ENCODE results near the gene PPP1R1C. TPM values are rescaled to one million over a fixed set of nuclear protein-coding genes. Genes with fewer than 3 reads are reported as not detected.

The PPP1R1C gene
- total RNA-seq, 1 experiment from 2014 or later, result 2.0 TPM

DNA sequence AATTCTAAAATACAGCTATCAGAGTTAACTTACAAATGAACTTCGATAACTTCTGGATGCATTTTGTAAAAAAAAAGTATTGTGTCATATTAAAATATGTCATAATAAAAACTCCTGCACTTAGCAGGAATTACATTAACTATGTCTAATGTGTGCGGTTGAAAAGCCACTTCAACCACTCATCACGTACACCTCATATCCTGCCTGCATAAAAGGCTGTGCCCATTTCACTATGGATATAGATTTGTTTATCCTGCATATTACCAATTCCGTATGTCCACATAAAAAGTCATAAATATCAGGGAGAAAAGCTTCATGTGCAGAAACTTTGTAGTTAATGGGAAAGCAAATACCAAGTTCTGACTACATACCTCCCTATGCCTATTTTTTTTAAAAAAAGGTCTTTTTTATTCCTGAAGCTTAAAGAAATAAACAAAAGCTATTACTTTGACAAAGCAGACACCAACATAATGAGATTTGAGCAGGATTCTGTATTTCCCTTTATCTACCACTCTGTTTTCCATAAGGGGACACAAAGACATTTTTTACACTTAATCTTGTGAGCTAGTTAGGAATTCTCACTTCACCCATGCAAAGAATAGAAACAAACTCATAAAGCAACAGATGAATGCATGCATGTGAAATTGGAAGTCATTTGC, 96.1 kb downstream of the PPP1R1C start:
- no TSS peak for BruUV-seq (replicated peaks)
- Mint-ChIP-seq H3K27ac (ENCODE audit: unreplicated experiment) (no peak overlapping the region), H3K9me3 (ENCODE audit: low read depth, unreplicated experiment) (no peaks in the 10 kb centered on the region), H3K27me3 (ENCODE audit: unreplicated experiment) (no peaks in the 10 kb centered on the region), H3K4me3 (ENCODE audit: low read depth, unreplicated experiment) (no peak overlapping the region), H3K36me3 (ENCODE audit: insufficient read depth, unreplicated experiment) (no peaks in the 10 kb centered on the region), H3K4me1 (ENCODE audit: low read depth, unreplicated experiment) (no peaks in the 10 kb centered on the region)
- CTCF ChIA-PET, result interaction anchor here (0.8 kb wide), 1 partner anchor 164 kb away, joined by 3 read pairs; no protein-coding TSS in a partner anchor
- no peak for DNase-seq
- intact Hi-C loops (cut with micrococcal nuclease; ENCODE audit: unreplicated experiment), result no loop called here
- TF ChIP-seq, protein P1, sequence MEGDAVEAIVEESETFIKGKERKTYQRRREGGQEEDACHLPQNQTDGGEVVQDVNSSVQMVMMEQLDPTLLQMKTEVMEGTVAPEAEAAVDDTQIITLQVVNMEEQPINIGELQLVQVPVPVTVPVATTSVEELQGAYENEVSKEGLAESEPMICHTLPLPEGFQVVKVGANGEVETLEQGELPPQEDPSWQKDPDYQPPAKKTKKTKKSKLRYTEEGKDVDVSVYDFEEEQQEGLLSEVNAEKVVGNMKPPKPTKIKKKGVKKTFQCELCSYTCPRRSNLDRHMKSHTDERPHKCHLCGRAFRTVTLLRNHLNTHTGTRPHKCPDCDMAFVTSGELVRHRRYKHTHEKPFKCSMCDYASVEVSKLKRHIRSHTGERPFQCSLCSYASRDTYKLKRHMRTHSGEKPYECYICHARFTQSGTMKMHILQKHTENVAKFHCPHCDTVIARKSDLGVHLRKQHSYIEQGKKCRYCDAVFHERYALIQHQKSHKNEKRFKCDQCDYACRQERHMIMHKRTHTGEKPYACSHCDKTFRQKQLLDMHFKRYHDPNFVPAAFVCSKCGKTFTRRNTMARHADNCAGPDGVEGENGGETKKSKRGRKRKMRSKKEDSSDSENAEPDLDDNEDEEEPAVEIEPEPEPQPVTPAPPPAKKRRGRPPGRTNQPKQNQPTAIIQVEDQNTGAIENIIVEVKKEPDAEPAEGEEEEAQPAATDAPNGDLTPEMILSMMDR (IDR thresholded peaks at IDR 0.05; ENCODE audit: unreplicated experiment), result no peak

DNA sequence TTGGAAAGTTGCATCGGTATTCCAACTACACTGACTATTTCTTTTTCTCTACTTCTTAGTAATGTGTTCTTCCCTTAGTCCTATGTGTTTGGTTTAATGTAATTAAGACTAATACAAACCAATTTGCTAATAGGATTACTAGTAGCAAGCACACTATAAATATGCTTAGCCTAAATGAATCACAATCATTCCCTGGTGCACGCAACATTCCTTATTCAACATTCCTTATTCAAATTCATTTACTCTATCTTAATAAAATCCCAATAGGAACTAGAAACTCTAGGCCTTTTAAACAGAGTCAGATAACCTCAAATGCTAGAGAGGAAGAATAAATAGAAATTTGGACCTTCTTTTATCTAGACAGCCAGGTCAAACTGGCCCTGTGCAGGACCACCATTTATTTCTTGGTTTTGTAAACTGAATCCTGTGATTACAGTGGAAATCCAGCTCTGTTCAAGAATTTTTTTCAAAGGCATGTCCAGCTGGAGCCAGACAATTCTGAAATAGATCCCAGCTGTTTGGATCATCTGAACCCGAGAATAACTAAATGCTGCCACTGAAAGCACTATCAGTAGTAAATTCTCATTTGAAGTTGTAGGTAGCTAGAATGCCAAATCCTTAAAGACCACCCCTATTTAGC, 103.1 kb downstream of the PPP1R1C start:
- CTCF ChIA-PET, result no interaction called here
- no TSS peak for BruUV-seq (replicated peaks)
- no peak overlapping the region for H3K4me3 Mint-ChIP-seq (ENCODE audit: low read depth, unreplicated experiment)

DNA sequence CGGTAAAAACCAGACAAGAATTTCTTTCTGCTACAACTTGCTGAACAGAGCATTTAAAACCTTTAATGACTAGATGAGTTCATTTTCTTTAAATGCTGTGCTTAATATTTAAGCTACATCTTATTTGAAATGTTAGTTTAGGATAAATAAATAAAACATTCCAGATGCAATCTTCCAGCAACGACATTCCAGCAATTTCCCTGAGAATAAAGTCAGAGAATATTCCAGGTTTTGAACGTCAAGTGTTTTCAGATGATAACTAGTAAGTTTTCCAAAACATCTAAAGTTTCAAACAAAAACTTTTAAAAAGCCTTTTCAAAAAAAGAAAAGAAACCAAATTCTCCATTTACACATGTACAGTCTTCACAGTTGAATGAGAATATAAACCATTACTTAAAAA, 104.8 kb downstream of the PPP1R1C start:
- H3K4me3 Mint-ChIP-seq (ENCODE audit: low read depth, unreplicated experiment), result no peak overlapping the region
- no peak for DNase-seq
- no peaks in the 10 kb centered on the region for H3K4me1 Mint-ChIP-seq (ENCODE audit: low read depth, unreplicated experiment)
- TF ChIP-seq, protein P1 (IDR thresholded peaks at IDR 0.05; ENCODE audit: unreplicated experiment), result no peak
- no peak overlapping the region for H3K27ac Mint-ChIP-seq (ENCODE audit: unreplicated experiment)
- no peaks in the 10 kb centered on the region for H3K36me3 Mint-ChIP-seq (ENCODE audit: insufficient read depth, unreplicated experiment)
- CTCF ChIA-PET, result no interaction called here
- BruUV-seq (replicated peaks), result no TSS peak
- intact Hi-C loops (cut with micrococcal nuclease; ENCODE audit: unreplicated experiment), result loop anchor here (5.0 kb wide), 1 partner anchor 983 kb away; no protein-coding TSS in a partner anchor
- H3K9me3 Mint-ChIP-seq (ENCODE audit: low read depth, unreplicated experiment), result no peaks in the 10 kb centered on the region
- H3K27me3 Mint-ChIP-seq (ENCODE audit: unreplicated experiment), result no peaks in the 10 kb centered on the region

More for the DNA sequence above, 103.1 kb downstream of the PPP1R1C start:
- no peaks in the 10 kb centered on the region for H3K27me3 Mint-ChIP-seq (ENCODE audit: unreplicated experiment)
- H3K4me1 Mint-ChIP-seq (ENCODE audit: low read depth, unreplicated experiment), result no peaks in the 10 kb centered on the region
- DNase-seq, result no peak
- TF ChIP-seq, protein P1 (IDR thresholded peaks at IDR 0.05; ENCODE audit: unreplicated experiment), result no peak
- intact Hi-C loops (cut with micrococcal nuclease; ENCODE audit: unreplicated experiment), result no loop called here
- H3K9me3 Mint-ChIP-seq (ENCODE audit: low read depth, unreplicated experiment), result no peaks in the 10 kb centered on the region
- H3K36me3 Mint-ChIP-seq (ENCODE audit: insufficient read depth, unreplicated experiment), result no peaks in the 10 kb centered on the region
- no peak overlapping the region for H3K27ac Mint-ChIP-seq (ENCODE audit: unreplicated experiment)

DNA sequence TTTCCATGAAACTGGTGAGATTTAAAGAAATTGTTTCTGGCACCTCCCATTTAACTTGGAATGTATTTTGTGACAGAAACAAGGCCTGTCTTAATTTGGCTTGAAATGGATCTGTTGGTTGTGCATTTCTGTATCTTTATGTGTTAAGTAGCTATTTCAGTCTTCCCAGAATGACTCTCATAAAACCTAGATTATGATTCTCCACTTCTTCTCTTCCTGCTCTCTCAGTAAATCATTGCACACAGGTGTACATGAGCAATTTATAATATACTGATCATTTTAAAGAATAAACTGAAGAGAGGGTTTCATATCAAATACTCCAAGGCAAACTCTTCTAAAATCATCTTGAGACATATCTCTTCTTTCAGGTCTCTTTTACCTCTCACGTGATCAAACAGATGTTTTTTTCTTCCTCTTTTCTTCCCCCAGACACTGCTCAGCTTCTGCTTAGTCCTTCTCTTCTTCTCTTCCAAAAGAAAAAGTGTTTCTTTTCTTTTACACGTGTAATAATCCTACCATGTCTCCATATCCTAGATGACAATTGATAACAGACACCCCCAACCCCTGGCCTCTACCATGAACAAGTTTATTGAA, 112.0 kb downstream of the PPP1R1C start:
- H3K36me3 Mint-ChIP-seq (ENCODE audit: insufficient read depth, unreplicated experiment), result no peaks in the 10 kb centered on the region
- CTCF ChIA-PET, result no interaction called here
- no peaks in the 10 kb centered on the region for H3K27me3 Mint-ChIP-seq (ENCODE audit: unreplicated experiment)
- intact Hi-C loops (cut with micrococcal nuclease; ENCODE audit: unreplicated experiment), result no loop called here
- no peaks in the 10 kb centered on the region for H3K4me1 Mint-ChIP-seq (ENCODE audit: low read depth, unreplicated experiment)
- TF ChIP-seq, protein P1 (IDR thresholded peaks at IDR 0.05; ENCODE audit: unreplicated experiment), result no peak
- no TSS peak for BruUV-seq (replicated peaks)
- H3K27ac Mint-ChIP-seq (ENCODE audit: unreplicated experiment), result no peak overlapping the region
- H3K9me3 Mint-ChIP-seq (ENCODE audit: low read depth, unreplicated experiment), result no peaks in the 10 kb centered on the region
- H3K4me3 Mint-ChIP-seq (ENCODE audit: low read depth, unreplicated experiment), result no peak overlapping the region
- DNase-seq, result no peak
